ENCODE data around the gene HMBS. TPM values are rescaled to one million over a fixed set of nuclear protein-coding genes. Genes with fewer than 3 reads are reported as not detected.

HMBS gene
- total RNA-seq, 1 experiment from 2014 or later = 9.3 TPM

DNA sequence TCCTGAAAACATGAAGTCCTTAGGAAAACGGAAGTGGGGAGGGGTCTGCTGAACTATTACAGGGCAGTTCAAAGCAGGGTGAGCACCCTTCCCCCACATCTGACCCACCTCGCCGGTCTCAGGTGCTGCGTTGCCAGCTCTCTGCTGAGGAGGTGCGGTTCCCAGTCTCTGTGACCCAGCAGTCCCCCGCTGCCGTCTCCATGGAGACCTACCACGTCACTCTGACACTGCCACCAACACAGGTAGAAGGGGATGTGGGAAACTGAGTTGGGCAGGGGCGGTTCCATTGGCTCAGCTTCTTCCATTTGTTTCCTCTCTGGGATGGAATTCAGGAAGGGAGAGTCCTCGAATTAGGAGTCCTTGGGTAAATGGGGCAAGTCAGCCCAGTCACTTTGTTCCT is 25.8 kb downstream of the HMBS start:
- Histone ChIP-seq H3K36me3 (ENCODE audit: low read depth, low read length) (peaks cover 33% of the 10 kb centered on the region; the same call in 1 of the 2 replicates), H3K4me2 (ENCODE audit: low read length) (no peak overlapping the region), H3K9me2 (replicated peaks; ENCODE audit: low read length) (no peaks in the 10 kb centered on the region), H3K9me3 (ENCODE audit: low read length) (no peaks in the 10 kb centered on the region), H4K20me1 (ENCODE audit: low read length) (no peaks in the 10 kb centered on the region), H3K79me2 (ENCODE audit: low read length) (peaks cover 30% of the 10 kb centered on the region), H3K27me3 (ENCODE audit: low read length) (no peaks in the 10 kb centered on the region), H3K4me3 (ENCODE audit: low read length) (no peak overlapping the region), H3K27ac (ENCODE audit: low read length) (no peak overlapping the region), H3K9ac (ENCODE audit: low read length) (no peak overlapping the region), H3K4me1 (ENCODE audit: insufficient read depth, low read length) (peaks cover 19% of the 10 kb centered on the region), H3F3A (ENCODE audit: low read length, unreplicated experiment) (no peaks in the 10 kb centered on the region), H2AFZ (ENCODE audit: low read length) (no peak overlapping the region)
- TF ChIP-seq EZH2phosphoT487 (IDR thresholded peaks at IDR 0.05; ENCODE audit: borderline replicate concordance, low read length) (no peak), EZH2 (IDR thresholded peaks at IDR 0.05; ENCODE audit: low read length, unreplicated experiment) (no peak)
- TF ChIP-seq, protein P1, sequence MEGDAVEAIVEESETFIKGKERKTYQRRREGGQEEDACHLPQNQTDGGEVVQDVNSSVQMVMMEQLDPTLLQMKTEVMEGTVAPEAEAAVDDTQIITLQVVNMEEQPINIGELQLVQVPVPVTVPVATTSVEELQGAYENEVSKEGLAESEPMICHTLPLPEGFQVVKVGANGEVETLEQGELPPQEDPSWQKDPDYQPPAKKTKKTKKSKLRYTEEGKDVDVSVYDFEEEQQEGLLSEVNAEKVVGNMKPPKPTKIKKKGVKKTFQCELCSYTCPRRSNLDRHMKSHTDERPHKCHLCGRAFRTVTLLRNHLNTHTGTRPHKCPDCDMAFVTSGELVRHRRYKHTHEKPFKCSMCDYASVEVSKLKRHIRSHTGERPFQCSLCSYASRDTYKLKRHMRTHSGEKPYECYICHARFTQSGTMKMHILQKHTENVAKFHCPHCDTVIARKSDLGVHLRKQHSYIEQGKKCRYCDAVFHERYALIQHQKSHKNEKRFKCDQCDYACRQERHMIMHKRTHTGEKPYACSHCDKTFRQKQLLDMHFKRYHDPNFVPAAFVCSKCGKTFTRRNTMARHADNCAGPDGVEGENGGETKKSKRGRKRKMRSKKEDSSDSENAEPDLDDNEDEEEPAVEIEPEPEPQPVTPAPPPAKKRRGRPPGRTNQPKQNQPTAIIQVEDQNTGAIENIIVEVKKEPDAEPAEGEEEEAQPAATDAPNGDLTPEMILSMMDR (conservative IDR thresholded peaks at IDR 0.05; ENCODE audit: low read depth, low read length) = no peak
- no peak for DNase-seq
- no peak for ATAC-seq
- POLR2A ChIA-PET (ENCODE audit: unreplicated experiment) = no interaction called here
- intact Hi-C loops (cut with micrococcal nuclease) = no loop called here
- CTCF ChIA-PET = no interaction called here
- no TSS peak for BruUV-seq (replicated peaks)

DNA sequence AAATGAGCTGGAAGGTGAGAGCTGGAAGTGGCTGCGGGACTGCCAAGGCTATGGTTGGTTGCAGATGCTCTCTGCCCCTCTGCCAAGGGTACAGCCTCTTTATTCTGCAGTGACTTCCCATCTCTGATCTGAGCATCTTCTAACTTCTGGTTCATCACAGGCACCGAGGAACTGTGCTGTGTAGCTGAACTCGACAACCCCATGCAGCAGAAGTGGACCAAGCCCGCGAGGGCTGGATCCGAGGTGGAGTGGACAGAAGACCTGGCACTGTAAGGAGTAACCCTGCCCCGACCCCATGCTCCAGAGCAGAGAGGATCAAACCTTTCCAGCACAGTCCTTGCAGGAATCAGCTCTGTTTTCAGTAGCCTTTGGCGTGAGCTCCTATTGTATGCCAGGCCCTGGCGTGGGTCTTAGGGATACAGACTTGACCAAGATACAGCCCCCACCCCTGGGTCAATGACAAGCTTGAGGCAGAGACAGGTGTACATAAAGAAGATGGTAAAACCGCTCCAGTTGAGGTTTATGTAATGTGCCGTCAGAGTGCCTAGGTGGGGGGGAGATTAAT is 26.8 kb downstream of the HMBS start:
- ChIA-PET POLR2A (ENCODE audit: unreplicated experiment) (no interaction called here), CTCF (no interaction called here)
- no peaks in the 10 kb centered on the region for H4K20me1 ChIP-seq (ENCODE audit: low read length)
- no TSS peak for BruUV-seq (replicated peaks)
- no peak overlapping the region for H3K4me2 ChIP-seq (ENCODE audit: low read length)
- H3K36me3 ChIP-seq (ENCODE audit: low read depth, low read length) = peaks cover 36% of the 10 kb centered on the region; the same call in 1 of the 2 replicates
- H3K9ac ChIP-seq (ENCODE audit: low read length) = no peak overlapping the region
- no peak overlapping the region for H3K27ac ChIP-seq (ENCODE audit: low read length)
- no peaks in the 10 kb centered on the region for H3K9me2 ChIP-seq (replicated peaks; ENCODE audit: low read length)
- no peaks in the 10 kb centered on the region for H3K27me3 ChIP-seq (ENCODE audit: low read length)
- no peak overlapping the region for H3K4me3 ChIP-seq (ENCODE audit: low read length)
- H3F3A ChIP-seq (ENCODE audit: low read length, unreplicated experiment) = no peaks in the 10 kb centered on the region
- H2AFZ ChIP-seq (ENCODE audit: low read length) = no peak overlapping the region
- peaks cover 16% of the 10 kb centered on the region for H3K4me1 ChIP-seq (ENCODE audit: insufficient read depth, low read length)
- intact Hi-C loops (cut with micrococcal nuclease) = no loop called here
- no peak for ATAC-seq
- H3K9me3 ChIP-seq (ENCODE audit: low read length) = no peaks in the 10 kb centered on the region
- H3K79me2 ChIP-seq (ENCODE audit: low read length) = peaks cover 30% of the 10 kb centered on the region
- no peak for TF ChIP-seq EZH2 (IDR thresholded peaks at IDR 0.05; ENCODE audit: low read length, unreplicated experiment)
- TF ChIP-seq, protein P1 (conservative IDR thresholded peaks at IDR 0.05; ENCODE audit: low read depth, low read length) = no peak
- TF ChIP-seq EZH2phosphoT487 (IDR thresholded peaks at IDR 0.05; ENCODE audit: borderline replicate concordance, low read length) = no peak
- no peak for DNase-seq

DNA sequence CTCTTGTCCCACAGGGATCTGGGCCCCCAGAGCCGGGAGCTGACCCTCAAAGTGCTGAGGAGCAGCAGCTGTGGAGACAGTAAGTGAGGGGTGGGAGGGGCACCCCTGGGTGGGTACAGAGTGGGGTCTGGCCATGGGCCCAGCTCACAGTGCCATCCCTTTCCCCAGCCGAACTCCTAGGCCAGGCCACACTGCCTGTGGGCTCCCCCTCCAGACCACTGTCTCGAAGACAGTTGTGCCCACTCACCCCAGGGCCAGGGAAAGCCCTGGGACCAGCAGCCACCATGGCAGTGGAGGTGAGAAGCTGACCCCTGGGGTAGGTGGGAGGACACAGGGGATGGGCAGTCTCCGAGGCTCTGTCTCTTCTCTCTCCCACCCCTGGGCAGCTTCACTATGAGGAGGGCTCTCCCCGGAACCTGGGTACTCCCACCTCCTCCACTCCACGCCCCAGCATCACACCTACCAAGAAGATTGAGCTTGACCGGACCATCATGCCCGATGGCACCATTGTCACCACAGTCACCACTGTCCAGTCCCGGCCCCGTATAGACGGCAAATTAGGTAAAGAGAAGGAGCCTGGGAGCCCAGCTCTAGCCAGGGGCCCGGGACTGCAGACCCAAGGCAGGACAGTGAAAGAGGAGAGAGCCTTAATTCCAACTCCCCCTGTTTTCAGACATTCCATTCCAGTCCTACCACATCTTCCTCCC is 27.8 kb downstream of the HMBS start:
- Histone ChIP-seq H3K9me2 (replicated peaks; ENCODE audit: low read length) (no peaks in the 10 kb centered on the region), H3K4me3 (ENCODE audit: low read length) (no peak overlapping the region), H3K9me3 (ENCODE audit: low read length) (no peaks in the 10 kb centered on the region), H2AFZ (ENCODE audit: low read length) (no peak overlapping the region), H3K79me2 (ENCODE audit: low read length) (peaks cover 28% of the 10 kb centered on the region), H3K4me2 (ENCODE audit: low read length) (no peak overlapping the region), H3K4me1 (ENCODE audit: insufficient read depth, low read length) (peaks cover 10% of the 10 kb centered on the region), H3K27me3 (ENCODE audit: low read length) (no peaks in the 10 kb centered on the region), H3K9ac (ENCODE audit: low read length) (no peak overlapping the region), H3F3A (ENCODE audit: low read length, unreplicated experiment) (no peaks in the 10 kb centered on the region), H3K36me3 (ENCODE audit: low read depth, low read length) (peaks cover 36% of the 10 kb centered on the region; the same call in 1 of the 2 replicates), H4K20me1 (ENCODE audit: low read length) (no peaks in the 10 kb centered on the region), H3K27ac (ENCODE audit: low read length) (no peak overlapping the region)
- intact Hi-C loops (cut with micrococcal nuclease) = no loop called here
- DNase-seq = no peak
- ChIA-PET CTCF (no interaction called here), POLR2A (ENCODE audit: unreplicated experiment) (no interaction called here)
- BruUV-seq (replicated peaks) = no TSS peak
- ATAC-seq = no peak
- TF ChIP-seq EZH2phosphoT487 (IDR thresholded peaks at IDR 0.05; ENCODE audit: borderline replicate concordance, low read length) (no peak), EZH2 (IDR thresholded peaks at IDR 0.05; ENCODE audit: low read length, unreplicated experiment) (no peak)
- TF ChIP-seq, protein P1 (conservative IDR thresholded peaks at IDR 0.05; ENCODE audit: low read depth, low read length) = no peak
